Heart right ventricle (tissue), 16 donors: ENCODE measurements around the gene CYP4A11. TPM values are rescaled to one million over a fixed set of nuclear protein-coding genes. Genes with fewer than 3 reads are reported as not detected.
"Not testable (repeated sequence)": the region's sequence is repeated elsewhere in the genome, so short reads cannot be mapped to it uniquely, and the experiment has no call there.

Experiments
- ATAC-seq, 8 donors: fragments of 200-7000 bp; cut with Tn5 transposase; one replicate each; pipeline ENCODE4 v1.9.1; 2020; ENCODE audit warnings: mild to moderate bottlenecking in 8 of 8, moderate library complexity in 8 of 8, moderate number of reproducible peaks in 1 of 8
- DNase-seq, 2 donors: peaks; one replicate each; pipeline ENCODE4 v3.0.0-alpha.2; 2020
- H3K27ac ChIP-seq, 10 donors: fragments of 200-600 bp; sonication (generic) in 2 of 10; one replicate each; pipeline versions ENCODE4 v1.5.0 to v1.8.0; 2020 to 2022; ENCODE audit warnings: mild to moderate bottlenecking in 3 of 10
- H3K27me3 ChIP-seq, 7 donors: fragments of 200-600 bp; one replicate each; pipeline ENCODE4 v1.8.0; 2021 to 2022; ENCODE audit warnings: mild to moderate bottlenecking in 2 of 7
- H3K36me3 ChIP-seq, 9 donors: fragments of 200-600 bp; sonication (generic) in 1 of 9; one replicate each; pipeline versions ENCODE4 v1.5.0 to v1.8.0; 2020 to 2022; ENCODE audit warnings: mild to moderate bottlenecking in 2 of 9
- H3K4me1 ChIP-seq, 9 donors: fragments of 200-600 bp; sonication (generic) in 1 of 9; one replicate each; pipeline versions ENCODE4 v1.5.0 to v1.8.0; 2020 to 2022; ENCODE audit warnings: mild to moderate bottlenecking in 4 of 9
- H3K4me3 ChIP-seq, 10 donors: fragments of 200-600 bp; sonication (generic) in 2 of 10; one replicate each; pipeline versions ENCODE4 v1.5.0 to v1.8.0; 2020 to 2022; ENCODE audit warnings: mild to moderate bottlenecking in 7 of 10, moderate library complexity in 2 of 10
- H3K9me3 ChIP-seq, 11 donors: fragments of 200-600 bp in 10 of 11; sonication (generic) in 2 of 11; one replicate each; pipeline versions ENCODE4 v1.5.0 to v1.8.0; 2013 to 2022; ENCODE audit warnings: mild to moderate bottlenecking in 2 of 11, control low read depth in 1 of 11, moderate library complexity in 1 of 11
- CTCF ChIP-seq, 9 donors: fragments of 200-600 bp; sonication (generic) in 2 of 9; IDR thresholded peaks; one replicate each; pipeline versions ENCODE4 v1.5.0 to v1.8.0; 2021 to 2022; ENCODE audit warnings: antibody characterized with exemption in 9 of 9, mild to moderate bottlenecking in 5 of 9, moderate library complexity in 1 of 9
- WGBS, 2 donors: extraction: QIAGEN DNeasy Blood & Tissue Kit; methylation state at CpG; one replicate each; pipeline ENCODE4 v1.1.7; 2013; ENCODE audit warnings: inconsistent platforms in 1 of 2; 5-methylcytosine and 5-hydroxymethylcytosine counted together
- intact Hi-C, 10 donors: fragments of 100-400 bp; cut with DNase I; formaldehyde crosslinking; loops; one replicate each; pipeline versions ENCODE4 v1.11.1 to v1.14.2; 2022
- polyA plus RNA-seq, 2 donors: library from polyadenylated mRNA; stranded (reverse); fragments of 200-250 nt; gene quantifications; one replicate each; pipeline ENCODE4 v1.2.3, GENCODE V29; 2013
- total RNA-seq, 10 donors: library from RNA; stranded (reverse); fragmentation: NEBNext Ultra II Directional in 3 of 10; extraction: Animal tissue kit (Norgen Biotek cat#: 25700) in 3 of 10; gene quantifications; one replicate each; pipeline versions ENCODE4 v1.2.1 to v1.2.4, GENCODE V29; 2021 to 2023
- donor health status: Arrhythmogenic right ventricular cardiomyopathy.
- donor health status: ischemic (EF 13 %, LVEDD 7.1; RV severe dilation, severe dysfunction).
- donor health status: healthy with polysubstance abuse.
- donor health status: DM: no; HTN: yes; CAD: no.
- donor health status: DM: no; HTN: no; CAD: no.
- donor health status: ischemic (EF 25% LVEDD 6.9; RV normal size, moderate dysfunction).
- donor health status: ischemic (EF 25% LVEDD 5.7; RV mildly dilated, moderate dysfunction).
- donor health status: healthy.
- donor health status: DM: yes; HTN: yes; CAD: no.
- donor health status: Ischemic cardiomyopathy.
- donor health status: ischemic (EF 35%, LVEDD 5.7; RV mildly dilated, moderate dysfunction).
- donor health status: nonischemic (EF 11% LVEDD 7.7; RV severe dilation, severe dysfunction).
- donor health status: DM: yes; HTN: yes; CAD: no.
- donor health status: PGD.
- donor health status: ischemic (EF 29% LVEDD 5.4; RV normal size, mild dysfunction).
- donor health status: nonischemic (EF 23%, LVEDD 6.1; RV moderate dilation, normal function).

CYP4A11 gene
- total and polyA plus RNA-seq, 12 donors: 0.01 to 0.25 (median 0.15) TPM; not detected in 9

GRCh38 chr1:46948629-46949416 is 7.5 kb upstream of the CYP4A11 start:
- ATAC-seq: no peak
- Histone ChIP-seq H3K4me3 (no peak overlapping the region), H3K27me3 (no peaks in the 10 kb centered on the region), H3K4me1 (peaks cover 0 to 4% (median 0%) of the 10 kb centered on the region in 9 donors), H3K36me3 (no peaks in the 10 kb centered on the region), H3K9me3 (peaks cover 0 to 9% (median 0%) of the 10 kb centered on the region in 11 donors), H3K27ac (no peak overlapping the region)
- WGBS, 2 donors: 60 to 63% methylated on average over 5 of the region's 5 CpGs
- TF ChIP-seq CTCF (IDR thresholded peaks at IDR 0.05): no peak
- no peak for DNase-seq
- intact Hi-C loops: no loop called here

GRCh38 chr1:46947706-46948105 is 6.4 kb upstream of the CYP4A11 start:
- H3K27me3 ChIP-seq, H3K9me3 ChIP-seq, H3K36me3 ChIP-seq, H3K27ac ChIP-seq, H3K4me1 ChIP-seq, intact Hi-C loops, DNase-seq, ATAC-seq, H3K4me3 ChIP-seq: not testable (repeated sequence)
- WGBS, 2 donors: 39 to 40% methylated on average over 2 of the region's 2 CpGs

DNA sequence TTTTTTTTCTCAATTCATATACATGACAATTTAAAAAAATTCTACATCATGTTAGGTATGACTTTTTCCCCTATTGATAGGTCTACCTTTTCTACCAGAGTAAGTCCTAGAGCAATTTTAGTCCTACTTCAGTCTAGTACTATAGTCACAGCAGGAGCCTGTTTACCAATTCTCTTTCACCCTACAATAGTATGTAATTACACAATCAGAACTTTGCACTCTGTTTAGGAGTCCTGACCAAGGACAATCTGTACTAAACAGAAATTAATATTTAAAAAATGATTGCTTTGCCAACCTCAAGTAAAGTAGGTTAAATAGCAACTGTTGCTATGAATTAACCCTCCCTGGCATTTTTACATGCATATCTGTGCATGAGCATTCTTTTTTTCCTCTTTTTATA is 810 bp upstream of the CYP4A11 start:
- peaks cover 0 to 4% (median 0%) of the 10 kb centered on the region in 9 donors for H3K4me1 ChIP-seq
- DNase-seq (no peak), ATAC-seq (no peak)
- TF ChIP-seq CTCF (IDR thresholded peaks at IDR 0.05): no peak
- no peaks in the 10 kb centered on the region for H3K36me3 ChIP-seq
- H3K27me3 ChIP-seq: peaks cover 0 to 3% (median 0%) of the 10 kb centered on the region in 7 donors
- no peak overlapping the region for H3K4me3 ChIP-seq
- peaks cover 0 to 7% (median 0%) of the 10 kb centered on the region in 11 donors for H3K9me3 ChIP-seq
- intact Hi-C loops: no loop called here
- no peak overlapping the region for H3K27ac ChIP-seq

DNA sequence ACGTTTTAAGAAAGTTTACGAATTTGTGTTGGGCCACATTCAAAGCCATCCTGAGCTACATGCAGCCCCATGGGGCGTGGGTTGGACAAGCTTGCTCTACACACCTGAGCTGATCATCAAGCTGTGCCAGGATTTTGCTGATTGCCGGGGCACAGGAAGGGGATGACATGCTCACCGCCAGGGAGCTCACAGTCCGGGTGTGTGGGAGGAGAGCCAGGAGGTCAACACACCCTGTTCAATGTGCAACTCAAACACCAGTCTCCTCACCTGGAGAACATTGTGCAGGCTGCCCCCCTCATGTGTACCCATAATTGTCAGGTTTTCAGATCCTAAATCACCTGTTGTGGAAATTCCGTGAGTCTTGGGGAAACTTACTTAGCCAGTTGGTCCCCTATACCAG is 969 bp downstream of the CYP4A11 start:
- DNase-seq: no peak

More for the DNA sequence above, 969 bp downstream of the CYP4A11 start:
- Histone ChIP-seq H3K27me3 (peaks cover 0 to 3% (median 0%) of the 10 kb centered on the region in 7 donors), H3K4me1 (peaks cover 0 to 6% (median 0%) of the 10 kb centered on the region in 9 donors), H3K9me3 (peaks cover 0 to 7% (median 0%) of the 10 kb centered on the region in 11 donors), H3K36me3 (no peaks in the 10 kb centered on the region), H3K27ac (no peak overlapping the region), H3K4me3 (no peak overlapping the region)
- no peak for ATAC-seq
- intact Hi-C loops: no loop called here
- 72% methylated on average over 7 of the region's 7 CpGs for WGBS, 2 donors
- no peak for TF ChIP-seq CTCF (IDR thresholded peaks at IDR 0.05)
